HepG2 (cell line): Measurements from ENCODE around the gene ARAP1. TPM values are rescaled to one million over a fixed set of nuclear protein-coding genes. Genes with fewer than 3 reads are reported as not detected.

ENCODE experiments used
- AHR ChIP-seq: IDR thresholded peaks from 2 replicates; pipeline ENCODE4 v1.6.1; 2018; ENCODE audit warnings: missing genetic modification reagents, missing compliant biosample characterization
- CCAR2 ChIP-seq: fragments of 200-400 bp; formaldehyde crosslinking; optimal IDR thresholded peaks from 2 replicates; pipeline ENCODE3; 2018; ENCODE audit warnings: low read depth, mild to moderate bottlenecking, low read length, moderate library complexity
- HNRNPL ChIP-seq: fragments of 200-400 bp; formaldehyde crosslinking; IDR thresholded peaks from 2 replicates; pipeline ENCODE4 v1.6.1; 2017; ENCODE audit warnings: mild to moderate bottlenecking, low read depth, low read length
- HOXA9 ChIP-seq: sonication (generic); formaldehyde crosslinking; IDR thresholded peaks from 2 replicates; pipeline ENCODE4 v1.8.1; 2022; ENCODE audit warnings: missing genetic modification reagents, mild to moderate bottlenecking, moderate library complexity, borderline replicate concordance
- IRF9 ChIP-seq: sonication (generic); formaldehyde crosslinking; IDR thresholded peaks from 2 replicates; pipeline ENCODE4 v1.8.0; 2022; ENCODE audit warnings: missing genetic modification reagents, mild to moderate bottlenecking, borderline replicate concordance
- KIAA2018 ChIP-seq: sonication (generic); formaldehyde crosslinking; IDR thresholded peaks from 2 replicates; pipeline ENCODE4 v1.5.0; 2020; ENCODE audit warnings: mild to moderate bottlenecking, missing genetic modification reagents, borderline replicate concordance
- MAF1 ChIP-seq: sonication (generic); formaldehyde crosslinking; IDR thresholded peaks from 2 replicates; pipeline ENCODE4 v1.5.0; 2020; ENCODE audit warnings: missing genetic modification reagents, borderline replicate concordance
- MTA3 ChIP-seq: sonication (generic); formaldehyde crosslinking; IDR thresholded peaks from 2 replicates; pipeline ENCODE4 v1.4.0; 2020; ENCODE audit warnings: missing genetic modification reagents
- NPAS2 ChIP-seq: sonication (generic); formaldehyde crosslinking; IDR thresholded peaks from 2 replicates; pipeline ENCODE4 v1.8.0; 2022; ENCODE audit warnings: mild to moderate bottlenecking, missing genetic modification reagents, borderline replicate concordance
- RBM39 ChIP-seq: fragments of 200-400 bp; formaldehyde crosslinking; IDR thresholded peaks from one replicate; pipeline ENCODE4 v1.6.1; 2018; ENCODE audit warnings: antibody characterized with exemption, mild to moderate bottlenecking, low read depth, low read length; ENCODE audit not compliant: poor library complexity, severe bottlenecking
- RFXANK ChIP-seq: IDR thresholded peaks from 2 replicates; pipeline ENCODE4 v1.6.1; 2016
- ZBTB37 ChIP-seq: sonication (generic); formaldehyde crosslinking; IDR thresholded peaks from 2 replicates; pipeline ENCODE4 v1.4.0; 2020; ENCODE audit warnings: mild to moderate bottlenecking, missing genetic modification reagents
- ZC3H13 ChIP-seq: sonication (generic); formaldehyde crosslinking; IDR thresholded peaks from 2 replicates; pipeline ENCODE4 v1.8.1; 2023; ENCODE audit warnings: mild to moderate bottlenecking, missing genetic modification reagents, moderate library complexity
- ZFP1 ChIP-seq: IDR thresholded peaks from 2 replicates; pipeline ENCODE4 v1.6.1; 2016
- ZKSCAN1 ChIP-seq: fragments of 150-350 bp; IDR thresholded peaks from 2 replicates; pipeline ENCODE4 v1.6.1; 2014; ENCODE audit warnings: low read length
- ZNF224 ChIP-seq: sonication (generic); formaldehyde crosslinking; IDR thresholded peaks from 2 replicates; pipeline ENCODE4 v1.5.0; 2020; ENCODE audit warnings: mild to moderate bottlenecking, missing genetic modification reagents
- ZSCAN12 ChIP-seq: sonication (generic); formaldehyde crosslinking; IDR thresholded peaks from 2 replicates; pipeline ENCODE4 v1.9.0; 2021; ENCODE audit warnings: mild to moderate bottlenecking, missing genetic modification reagents
- polyA plus RNA-seq, 8 experiments: library from polyadenylated mRNA; depleted of rRNA in 3 of 8; stranded (reverse) in 7 of 8; unstranded in 1 of 8; fragments of >200 nt; fragmentation: Illumina TruSeq in 4 of 8; extraction: Trizol in 4 of 8; gene quantifications; 2 replicates each; pipeline versions ENCODE4 v1.2.1 to v1.2.3, GENCODE V29; 2011 to 2016; ENCODE audit warnings: low read depth in 4 of 8, missing spikeins in 1 of 8, mixed read lengths in 1 of 8; ENCODE audit not compliant: insufficient read depth in 1 of 8
- total RNA-seq, 5 experiments: library from RNA; depleted of rRNA; stranded (reverse); fragments of >200 nt; fragmentation: Illumina TruSeq; extraction: Trizol; gene quantifications; 2 replicates each; pipeline ENCODE4 v1.2.3, GENCODE V29; 2016; ENCODE audit warnings: low read depth in 1 of 5
- TF ChIP-seq, protein P1 (sequence below), 2 experiments: fragments of 450-650 bp in 1 of 2; sonication (generic) in 1 of 2; formaldehyde crosslinking; IDR thresholded peaks; 2 replicates each; pipeline versions ENCODE4 v1.5.0 to v1.8.0; 2020 to 2022; ENCODE audit warnings: mild to moderate bottlenecking in 1 of 2, missing genetic modification reagents in 1 of 2

The ARAP1 gene
- total and polyA plus RNA-seq, 2 of the 13 experiments (the other 11 are each of a cell fraction or from before 2014, with no cell fraction given), result 43.2 to 55.5 TPM

DNA sequence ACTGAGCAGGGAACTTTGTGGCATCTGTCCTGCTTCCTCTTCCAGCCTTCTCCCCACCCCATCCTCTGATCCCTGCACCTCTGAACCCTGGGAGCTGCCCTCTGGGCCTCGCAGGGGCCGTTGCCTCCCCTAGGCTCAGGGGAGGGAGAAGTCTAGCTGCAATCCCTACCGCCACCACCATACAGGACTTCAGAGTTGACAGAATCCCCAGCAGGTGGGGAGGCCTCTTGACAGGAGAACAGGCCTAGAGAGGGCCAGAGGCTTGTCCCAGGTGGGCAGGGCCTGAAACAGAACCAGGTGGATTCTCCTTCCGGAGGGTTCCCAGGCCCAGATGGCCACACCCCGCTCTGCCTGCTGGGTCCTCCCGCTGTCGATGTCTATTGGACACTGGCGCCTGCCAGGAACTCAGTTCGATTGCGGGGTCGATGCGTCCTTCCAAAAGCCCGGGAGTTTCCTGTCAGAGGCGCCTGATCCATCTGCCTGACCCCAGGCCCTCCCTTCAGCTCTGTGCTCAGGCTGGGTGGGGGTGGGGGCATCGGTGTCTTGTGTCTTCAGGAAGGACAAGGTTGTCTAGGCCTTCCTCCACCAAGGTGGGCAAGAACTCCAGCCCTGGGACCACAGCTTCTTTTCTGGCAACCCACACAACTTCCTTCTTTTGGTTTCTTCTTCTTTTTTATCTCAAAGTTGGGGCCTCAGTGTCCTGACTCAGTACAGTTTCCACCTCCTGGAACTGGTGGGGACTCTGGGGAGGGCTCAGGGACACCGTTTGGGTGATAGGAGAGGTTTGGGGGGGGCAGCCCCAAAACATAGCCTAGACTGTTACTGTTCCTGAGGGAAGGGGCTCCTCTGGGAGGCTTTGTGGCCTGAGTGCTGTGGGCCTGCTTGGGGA lies 35.3 kb upstream of the ARAP1 start (continued):
- TF ChIP-seq KIAA2018 (CRISPR knock-in tag) (no peak), ZKSCAN1 (no peak), MAF1 (no peak), RBM39 (peak; percentile 47), IRF9 (CRISPR knock-in tag) (no peak), ZFP1 (no peak), AHR (CRISPR knock-in tag) (no peak), RFXANK (CRISPR knock-in tag) (no peak), MTA3 (CRISPR knock-in tag) (no peak), HOXA9 (no peak), NPAS2 (CRISPR knock-in tag) (no peak), CCAR2 (no peak), HNRNPL (no peak), ZBTB37 (CRISPR knock-in tag) (no peak), ZNF224 (CRISPR knock-in tag) (no peak), ZSCAN12 (CRISPR knock-in tag) (no peak), ZC3H13 (CRISPR knock-in tag) (no peak)
- TF ChIP-seq, protein P1, sequence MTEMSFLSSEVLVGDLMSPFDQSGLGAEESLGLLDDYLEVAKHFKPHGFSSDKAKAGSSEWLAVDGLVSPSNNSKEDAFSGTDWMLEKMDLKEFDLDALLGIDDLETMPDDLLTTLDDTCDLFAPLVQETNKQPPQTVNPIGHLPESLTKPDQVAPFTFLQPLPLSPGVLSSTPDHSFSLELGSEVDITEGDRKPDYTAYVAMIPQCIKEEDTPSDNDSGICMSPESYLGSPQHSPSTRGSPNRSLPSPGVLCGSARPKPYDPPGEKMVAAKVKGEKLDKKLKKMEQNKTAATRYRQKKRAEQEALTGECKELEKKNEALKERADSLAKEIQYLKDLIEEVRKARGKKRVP (CRISPR knock-in tag; IDR thresholded peaks at IDR 0.05), result no peak
